HepG2 (cell line): ENCODE results near the gene TASOR. TPM values are rescaled to one million over a fixed set of nuclear protein-coding genes. Genes with fewer than 3 reads are reported as not detected.

Source experiments
- ATAC-seq: fragments of 200-7000 bp; cut with Tn5 transposase; 3 replicates; pipeline ENCODE4 v1.9.1; 2020; ENCODE audit warnings: mild to moderate bottlenecking, moderate library complexity
- BruUV-seq: library from RNA; stranded (reverse); fragments of 400-500 nt; replicated peaks from 2 replicates; lab custom pipeline; 2021; lab: Mats Ljungman, UMichigan
- CTCF ChIA-PET: fragments of 300-600 bp; formaldehyde crosslinking; extraction: SDS; loops from one replicate; lab custom pipeline; 2021; ENCODE audit warnings: low total read pairs, inconsistent platforms, low intra/inter-chr PET ratio; lab: Yijun Ruan, JAX
- POLR2A ChIA-PET: fragments of 350-600 bp; sonication (Branson Sonifier 250); formaldehyde crosslinking; loops from one replicate; lab custom pipeline; 2020; ENCODE audit warnings: antibody characterized with exemption, inconsistent platforms; lab: Yijun Ruan, JAX
- DNase-seq: peaks from one replicate; pipeline ENCODE4 v3.0.0-alpha.2; 2015; ENCODE audit warnings: low spot score
- FAIRE-seq: peaks from 3 replicates; lab custom pipeline; 2011; peaks lifted over from hg19 to GRCh38; lab: Jason Lieb, UNC
- H2AFZ ChIP-seq: one replicate; pipeline ENCODE4 v1.6.1; 2011; ENCODE audit warnings: low read length, inconsistent platforms
- H3K27ac ChIP-seq: fragments of 300-600 bp; 3 replicates; pipeline ENCODE4 v1.8.0; 2011; ENCODE audit warnings: mixed run types, mild to moderate bottlenecking, mixed read lengths, low read length, inconsistent platforms; ENCODE audit not compliant: insufficient read depth; ENCODE audit errors: extremely low read length
- H3K27me3 ChIP-seq, 2 experiments: fragments of 200-600 bp in 1 of 2; 2 replicates in 1 of 2; 3 replicates in 1 of 2; pipeline versions ENCODE4 v1.6.0 to v1.8.0; 2011; ENCODE audit warnings: low read length in 2 of 2, mild to moderate bottlenecking in 2 of 2, moderate library complexity in 2 of 2, inconsistent platforms in 1 of 2; ENCODE audit not compliant: insufficient read depth in 2 of 2, control insufficient read depth in 1 of 2
- H3K36me3 ChIP-seq, 2 experiments: fragments of 200-600 bp in 1 of 2; replicated peaks in 1 of 2; 2 replicates in 1 of 2; 3 replicates in 1 of 2; pipeline versions ENCODE4 v1.5.1 to v1.8.0; 2011; ENCODE audit warnings: low read length in 2 of 2, inconsistent platforms in 1 of 2; ENCODE audit not compliant: insufficient read depth in 2 of 2, control insufficient read depth in 1 of 2
- H3K4me1 ChIP-seq: 2 replicates; pipeline ENCODE4 v1.5.1; 2012; ENCODE audit warnings: low read length, inconsistent platforms; ENCODE audit not compliant: insufficient read depth
- H3K4me2 ChIP-seq: 2 replicates; pipeline ENCODE4 v1.6.0; 2011; ENCODE audit warnings: low read depth, low read length, inconsistent platforms
- H3K4me3 ChIP-seq, 3 experiments: fragments of 200-600 bp in 1 of 3; sonication (generic), shearing (Covaris generic) in 1 of 3; replicated peaks in 1 of 3; 2 replicates each; pipeline ENCODE4 v1.5.1; 2011 to 2016; ENCODE audit warnings: low read length in 3 of 3, inconsistent platforms in 2 of 3, low read depth in 2 of 3, mild to moderate bottlenecking in 2 of 3, control low read depth in 1 of 3, mixed read lengths in 1 of 3; ENCODE audit not compliant: insufficient read depth in 1 of 3
- H3K79me2 ChIP-seq: one replicate; pipeline ENCODE4 v1.6.1; 2011; ENCODE audit warnings: low read length, inconsistent platforms; ENCODE audit not compliant: insufficient read depth
- H3K9ac ChIP-seq: 2 replicates; pipeline ENCODE4 v1.6.0; 2011; ENCODE audit warnings: mild to moderate bottlenecking, low read depth, low read length, inconsistent platforms; ENCODE audit not compliant: insufficient read depth
- H3K9me3 ChIP-seq: 2 replicates; pipeline ENCODE4 v1.5.1; 2012; ENCODE audit warnings: mild to moderate bottlenecking, low read length
- H4K20me1 ChIP-seq: 2 replicates; pipeline ENCODE4 v1.6.0; 2011; ENCODE audit warnings: inconsistent platforms, mild to moderate bottlenecking, low read length, moderate library complexity; ENCODE audit not compliant: insufficient read depth
- AHDC1 ChIP-seq: sonication (generic); formaldehyde crosslinking; IDR thresholded peaks from 2 replicates; pipeline ENCODE4 v1.5.1; 2020; ENCODE audit warnings: mild to moderate bottlenecking, missing genetic modification reagents, borderline replicate concordance
- BCLAF1 ChIP-seq: fragments of 450-650 bp; IDR thresholded peaks from 2 replicates; pipeline ENCODE4 v1.6.1; 2017; ENCODE audit warnings: mild to moderate bottlenecking
- CEBPB ChIP-seq: IDR thresholded peaks from 2 replicates; pipeline ENCODE4 v1.6.1; 2011; ENCODE audit warnings: low read depth, low read length, improper control_type of control experiment, borderline replicate concordance
- ZBTB33 ChIP-seq: sonication (generic); formaldehyde crosslinking; IDR thresholded peaks from 2 replicates; pipeline ENCODE4 v1.4.0; 2020; ENCODE audit warnings: missing genetic modification reagents
- ZBTB42 ChIP-seq: sonication (generic); formaldehyde crosslinking; IDR thresholded peaks from 2 replicates; pipeline ENCODE4 v1.5.0; 2020; ENCODE audit warnings: mild to moderate bottlenecking, missing genetic modification reagents
- ZBTB46 ChIP-seq: sonication (generic); formaldehyde crosslinking; IDR thresholded peaks from 2 replicates; pipeline ENCODE4 v1.4.0; 2020; ENCODE audit warnings: mild to moderate bottlenecking, missing genetic modification reagents, borderline replicate concordance
- ZNF225 ChIP-seq: sonication (generic); formaldehyde crosslinking; IDR thresholded peaks from 2 replicates; pipeline ENCODE4 v1.4.0; 2020; ENCODE audit warnings: mild to moderate bottlenecking, missing genetic modification reagents
- ZNF230 ChIP-seq: sonication (generic); formaldehyde crosslinking; IDR thresholded peaks from 2 replicates; pipeline ENCODE4 v1.4.0; 2020; ENCODE audit warnings: mild to moderate bottlenecking, missing genetic modification reagents
- ZNF296 ChIP-seq: sonication (generic); formaldehyde crosslinking; conservative IDR thresholded peaks from 2 replicates; pipeline ENCODE4 v1.5.0; 2020; ENCODE audit warnings: mild to moderate bottlenecking, missing genetic modification reagents
- ZNF431 ChIP-seq: sonication (generic); formaldehyde crosslinking; IDR thresholded peaks from 2 replicates; pipeline ENCODE4 v1.9.0; 2022; ENCODE audit warnings: missing genetic modification reagents, low read depth, mild to moderate bottlenecking, borderline replicate concordance
- WGBS: methylation state at CpG from one replicate; pipeline ENCODE4 v1.1.6; 2017; ENCODE audit warnings: low lambda C conversion rate; 5-methylcytosine and 5-hydroxymethylcytosine counted together
- in situ Hi-C: cut with HindIII; loops from 2 replicates; pipeline ENCODE4 v1.10.0; 2017; ENCODE audit warnings: low pct_unique_long_range_greater_than_20kb; ENCODE audit not compliant: extremely low pct_ligation_motif_present
- intact Hi-C: fragments of 100-400 bp; cut with micrococcal nuclease; formaldehyde crosslinking; loops from one replicate; pipeline ENCODE4 v1.10.0; 2022; ENCODE audit not compliant: unreplicated experiment
- polyA plus RNA-seq, 8 experiments: library from polyadenylated mRNA; depleted of rRNA in 3 of 8; stranded (reverse) in 7 of 8; unstranded in 1 of 8; fragments of >200 nt; fragmentation: Illumina TruSeq in 4 of 8; extraction: Trizol in 4 of 8; gene quantifications; 2 replicates each; pipeline versions ENCODE4 v1.2.1 to v1.2.3, GENCODE V29; 2011 to 2016; ENCODE audit warnings: low read depth in 4 of 8, missing spikeins in 1 of 8, mixed read lengths in 1 of 8; ENCODE audit not compliant: insufficient read depth in 1 of 8
- total RNA-seq, 5 experiments: library from RNA; depleted of rRNA; stranded (reverse); fragments of >200 nt; fragmentation: Illumina TruSeq; extraction: Trizol; gene quantifications; 2 replicates each; pipeline ENCODE4 v1.2.3, GENCODE V29; 2016; ENCODE audit warnings: low read depth in 1 of 5

The TASOR gene
- total and polyA plus RNA-seq, 2 of the 13 experiments (the other 11 are each of a cell fraction or from before 2014, with no cell fraction given), result 20.1 to 32.5 TPM

GRCh38 chr3:56704706-56705105 is 21.6 kb upstream of the TASOR start:
- DNase-seq (no peak), FAIRE-seq (no peak), ATAC-seq (no peak)
- BruUV-seq, result no TSS peak
- H3K79me2 ChIP-seq, result no peaks in the 10 kb centered on the region
- H2AFZ ChIP-seq, result no peak overlapping the region
- intact Hi-C loops (no loop called here), in situ Hi-C loops (loop anchor here (5.0 kb wide), 2 partner anchors 93 to 283 kb away; no protein-coding TSS in a partner anchor)
- H3K4me2 ChIP-seq, result no peak overlapping the region
- H3K36me3 ChIP-seq, result no peaks in the 10 kb centered on the region
- ChIA-PET POLR2A (interaction anchor here (1.0 kb wide), 1 partner anchor 284 kb away, joined by 3 read pairs; no protein-coding TSS in a partner anchor), CTCF (no interaction called here)
- H3K9ac ChIP-seq, result no peak overlapping the region
- H3K4me3 ChIP-seq, result no peak overlapping the region
- WGBS, result 87% methylated on average over 3 of the region's 3 CpGs
- 0 out of 2 replicates have a peak, but pooled peaks cover 4% of the 10 kb centered on the region for H3K4me1 ChIP-seq
- H4K20me1 ChIP-seq, result no peaks in the 10 kb centered on the region
- H3K27me3 ChIP-seq, result no peaks in the 10 kb centered on the region; a peak in 1 of 5 replicates
- no peak overlapping the region for H3K27ac ChIP-seq
- H3K9me3 ChIP-seq, result no peaks in the 10 kb centered on the region
- TF ChIP-seq ZNF431 (CRISPR knock-in tag) (no peak), CEBPB (no peak), ZNF230 (no peak), ZNF296 (CRISPR knock-in tag) (no peak), BCLAF1 (no peak), ZNF225 (CRISPR knock-in tag) (no peak), ZBTB42 (CRISPR knock-in tag) (no peak), AHDC1 (CRISPR knock-in tag) (no peak), ZBTB46 (CRISPR knock-in tag) (no peak), ZBTB33 (no peak)
